GM19467 (cell line): ENCODE measurements around the gene PHF1.

ENCODE experiments used
- ATAC-seq: cut with Tn5 transposase; IDR thresholded peaks from one replicate; pipeline ENCODE4 v1.9.1; 2021; ENCODE audit warnings: mild to moderate bottlenecking, moderate library complexity; ENCODE audit not compliant: unreplicated experiment

The PHF1 gene

DNA sequence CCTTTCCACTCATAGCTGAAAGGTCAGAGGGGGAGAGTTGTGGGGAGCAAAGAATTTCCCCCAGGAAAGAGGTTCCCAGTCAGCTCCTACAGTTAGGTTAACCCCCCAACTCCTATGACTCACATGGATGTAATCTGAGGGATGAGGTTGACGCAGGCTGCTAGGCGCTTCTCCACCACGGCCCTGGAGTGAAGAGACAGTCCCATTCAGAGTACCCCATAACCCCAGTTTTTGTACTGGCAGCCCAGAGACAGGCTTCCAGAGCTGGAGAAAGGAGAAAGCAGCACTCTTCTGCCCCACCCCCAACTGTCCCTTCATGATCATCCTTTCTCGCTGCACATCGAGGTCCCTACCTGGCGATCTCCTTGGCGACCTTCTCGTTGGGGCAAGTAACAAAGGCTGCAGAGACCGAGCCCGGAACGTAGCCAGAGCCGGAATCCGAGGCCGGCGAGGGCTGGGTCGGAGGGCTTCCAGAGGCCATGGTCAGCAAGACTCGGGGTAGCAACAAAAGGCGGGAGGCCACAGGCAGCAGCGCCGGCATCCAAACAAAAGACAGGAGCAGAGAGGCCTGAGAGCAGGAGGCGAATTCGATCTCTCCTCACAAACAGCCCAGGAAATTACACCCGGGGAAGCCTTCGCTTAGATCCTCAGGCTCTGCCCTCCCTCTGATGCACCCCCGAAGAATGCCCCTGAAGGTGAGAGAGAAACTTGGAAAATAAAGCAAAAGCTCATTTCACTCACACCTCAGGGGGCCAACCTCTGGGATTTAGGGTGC, 6.5 kb downstream of the PHF1 start:
- no peak for ATAC-seq

DNA sequence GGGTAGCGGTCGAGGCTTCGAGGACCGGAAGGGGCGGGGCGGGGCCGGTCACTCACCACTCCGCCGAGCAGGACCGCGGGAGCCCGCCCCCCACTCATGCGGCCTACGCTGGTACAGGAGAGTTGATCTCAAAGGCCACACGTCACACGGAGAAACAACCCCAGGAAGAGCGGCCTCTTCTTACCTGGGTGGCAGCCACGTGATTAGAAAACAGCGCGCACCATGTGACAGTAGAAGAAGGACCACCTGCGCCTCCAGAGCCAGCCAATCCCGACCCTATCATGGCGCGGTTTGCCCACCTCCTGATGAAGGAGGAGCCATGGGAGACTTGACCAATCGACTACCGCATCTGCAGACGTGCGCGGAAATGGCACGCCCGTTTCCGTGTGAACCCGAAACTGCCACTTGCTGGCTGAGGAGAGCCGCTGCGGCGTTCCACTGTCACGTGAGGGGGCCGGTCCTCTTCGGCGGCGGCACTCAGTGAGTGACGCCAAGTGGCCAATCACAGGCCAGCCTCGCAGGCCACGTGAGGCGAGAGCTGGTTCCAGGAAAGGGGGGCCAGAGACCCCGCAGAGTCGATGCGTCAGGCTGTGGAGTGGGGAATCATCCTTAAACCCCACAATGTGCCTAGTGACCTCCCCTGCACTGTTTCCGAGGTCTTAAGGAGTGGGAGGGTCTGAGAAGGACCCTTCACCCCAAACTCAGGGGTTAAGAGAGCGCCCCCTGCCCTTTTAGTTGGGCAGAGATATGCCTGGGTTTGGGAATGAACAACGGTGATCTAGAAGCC, 7.3 kb downstream of the PHF1 start, which contains the start of gene CUTA:
Gene CUTA (minus strand): TSS at position 205 of the 787 bp plus-strand sequence. CDS start 107 bp downstream, at position 98.
- peak; percentile 75 for ATAC-seq

DNA sequence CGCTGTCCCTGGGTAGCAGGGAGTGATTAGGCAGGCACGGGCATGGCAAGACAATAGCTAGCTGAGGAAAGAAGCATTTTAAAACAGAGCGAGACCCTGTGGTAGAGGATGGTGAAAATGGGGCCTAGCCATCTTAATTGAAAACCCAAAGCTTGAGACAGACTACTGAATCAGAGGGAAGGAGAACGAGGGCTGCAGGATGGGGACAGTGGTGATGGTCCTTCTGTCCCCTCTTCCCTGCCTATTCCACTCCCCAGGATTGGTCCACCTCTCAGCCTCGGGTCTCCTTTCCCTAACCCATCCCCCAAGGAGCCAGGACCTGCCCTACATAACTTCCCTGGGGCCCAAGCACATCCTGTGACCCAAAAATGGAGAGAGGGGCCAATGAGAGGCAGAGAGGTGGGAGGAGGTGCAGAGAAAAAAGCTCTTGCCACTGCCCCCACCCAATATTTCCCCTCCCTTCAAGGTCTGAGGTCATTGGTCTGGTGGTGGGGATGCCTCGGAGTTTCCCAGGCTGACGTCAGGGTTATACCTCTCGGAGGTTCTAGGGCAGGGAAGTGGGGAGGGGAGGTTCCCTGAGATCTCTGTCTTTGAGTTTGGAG, 8.0 kb downstream of the PHF1 start:
- ATAC-seq, result no peak

DNA sequence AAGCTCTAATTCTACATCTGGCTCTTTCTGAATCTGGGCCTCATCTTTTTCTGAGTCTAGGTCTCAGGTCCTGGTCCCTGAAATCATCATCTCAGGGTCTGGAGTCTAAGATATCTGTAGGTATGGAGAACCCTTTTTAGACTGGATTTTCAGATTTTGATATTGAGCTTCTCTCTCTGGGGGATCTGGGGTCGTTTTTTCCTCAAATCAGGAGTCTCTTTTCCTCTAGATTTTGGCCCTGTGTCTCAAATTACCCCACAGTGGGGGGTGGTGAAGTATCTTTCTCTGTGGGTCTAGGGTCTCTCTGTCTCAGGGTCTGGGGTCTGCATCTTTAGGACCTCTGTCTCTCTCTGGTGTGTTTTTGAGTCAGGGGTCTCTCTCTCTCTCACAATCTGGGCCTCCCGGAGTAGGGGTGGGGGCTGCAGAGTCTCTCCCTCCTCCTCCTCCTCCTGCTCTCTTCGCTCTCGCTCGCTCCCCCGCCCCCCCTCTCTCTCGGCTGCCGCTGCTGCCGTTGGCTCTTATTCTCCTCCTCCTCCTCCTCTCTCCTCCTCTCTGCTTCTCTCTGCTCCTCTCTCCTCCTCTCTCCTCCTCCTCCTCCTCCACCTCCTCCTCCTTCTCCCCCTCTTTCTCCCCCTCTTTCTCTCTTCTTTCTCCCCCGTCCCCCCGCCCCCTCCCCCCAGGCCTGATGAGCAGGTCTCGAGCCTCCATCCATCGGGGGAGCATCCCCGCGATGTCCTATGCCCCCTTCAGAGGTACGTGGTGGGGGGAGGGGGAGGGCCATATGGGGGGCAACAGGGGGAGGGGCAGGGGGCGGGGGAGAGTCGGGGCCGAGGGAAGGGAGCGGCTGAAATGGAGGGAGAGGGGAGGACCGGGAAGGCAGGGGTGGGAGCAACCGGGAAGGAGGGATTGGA, 9.0 kb downstream of the PHF1 start, which contains the start of gene SYNGAP1:
Gene SYNGAP1 (plus strand): TSS at position 486 of the 911 bp plus-strand sequence. CDS start 200 bp downstream, at position 686.
- no peak for ATAC-seq

DNA sequence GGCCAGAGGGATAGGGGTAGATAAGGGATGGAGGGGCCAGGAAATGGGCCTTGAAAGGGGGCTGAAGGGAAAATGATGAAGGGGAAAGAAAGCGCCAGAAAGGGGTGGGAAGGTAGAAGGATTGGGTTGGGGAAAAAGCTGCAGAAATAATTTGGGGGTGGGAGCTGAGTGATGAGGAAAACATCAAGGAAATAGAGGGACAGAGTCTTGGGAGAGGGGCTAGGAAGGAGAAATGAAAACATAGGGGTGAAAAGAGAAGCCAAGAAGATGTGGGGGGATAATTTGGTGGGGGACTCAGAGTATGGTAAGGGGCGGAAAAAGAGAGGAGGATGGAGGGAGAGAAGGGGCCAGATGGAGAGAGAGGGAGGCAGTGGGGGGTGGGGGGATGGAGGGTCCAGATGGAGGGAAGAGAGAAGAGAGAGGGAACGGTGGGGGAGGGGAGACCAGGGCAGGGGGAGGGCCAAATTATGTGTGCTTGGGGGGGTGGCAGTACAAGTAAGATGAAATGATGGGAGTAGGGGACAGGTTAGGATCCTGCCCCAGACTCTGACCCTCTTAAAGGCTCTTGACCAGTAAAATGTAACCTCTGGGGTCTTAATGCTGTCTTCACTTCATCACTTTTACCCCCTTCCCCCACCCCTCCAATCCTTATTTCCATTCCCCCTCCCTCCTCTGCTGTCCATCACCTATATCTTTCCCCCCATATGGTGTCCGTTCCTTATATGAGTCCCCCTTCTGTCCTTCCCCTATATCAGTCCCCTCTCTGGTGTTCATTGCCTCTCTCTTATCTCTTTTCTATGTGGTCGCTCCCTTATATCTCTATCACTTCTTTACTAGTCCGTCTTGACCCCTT, 9.9 kb downstream of the PHF1 start:
- ATAC-seq, result no peak

DNA sequence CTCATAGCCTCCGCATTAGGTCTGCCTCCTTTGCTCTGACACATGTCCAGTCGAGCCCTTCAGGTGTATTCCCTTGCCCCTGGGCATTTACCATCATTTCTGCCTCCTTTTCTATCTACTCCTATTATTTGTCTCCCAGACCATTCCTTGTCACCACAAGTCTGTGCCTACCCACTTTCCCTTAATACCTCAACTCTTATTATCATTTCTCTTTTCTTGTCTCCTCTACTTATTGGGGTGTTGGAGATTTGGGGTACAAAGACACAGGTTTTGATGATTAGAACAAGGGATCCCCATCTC, 10.5 kb downstream of the PHF1 start:
- ATAC-seq, result no peak

DNA sequence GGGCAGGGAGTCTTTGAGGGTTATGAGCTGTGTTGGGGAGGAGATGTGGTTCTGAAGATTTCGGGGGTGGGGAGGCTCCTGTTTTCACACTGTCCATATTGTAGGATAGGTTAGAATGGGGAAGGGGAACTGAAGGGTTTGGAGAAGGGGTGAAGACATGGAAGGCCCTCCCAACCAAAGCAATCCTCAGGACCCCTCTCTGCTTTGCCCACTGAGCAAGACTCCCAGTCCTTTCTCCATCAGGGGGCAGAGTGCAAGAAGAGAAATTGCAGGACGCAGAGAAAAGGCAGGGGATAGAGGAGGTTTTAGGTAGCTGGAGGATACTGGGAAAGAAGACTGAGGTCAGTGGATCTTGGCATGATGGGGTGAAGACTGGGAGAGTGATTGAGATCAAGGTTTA, 13.0 kb downstream of the PHF1 start:
- ATAC-seq, result no peak

DNA sequence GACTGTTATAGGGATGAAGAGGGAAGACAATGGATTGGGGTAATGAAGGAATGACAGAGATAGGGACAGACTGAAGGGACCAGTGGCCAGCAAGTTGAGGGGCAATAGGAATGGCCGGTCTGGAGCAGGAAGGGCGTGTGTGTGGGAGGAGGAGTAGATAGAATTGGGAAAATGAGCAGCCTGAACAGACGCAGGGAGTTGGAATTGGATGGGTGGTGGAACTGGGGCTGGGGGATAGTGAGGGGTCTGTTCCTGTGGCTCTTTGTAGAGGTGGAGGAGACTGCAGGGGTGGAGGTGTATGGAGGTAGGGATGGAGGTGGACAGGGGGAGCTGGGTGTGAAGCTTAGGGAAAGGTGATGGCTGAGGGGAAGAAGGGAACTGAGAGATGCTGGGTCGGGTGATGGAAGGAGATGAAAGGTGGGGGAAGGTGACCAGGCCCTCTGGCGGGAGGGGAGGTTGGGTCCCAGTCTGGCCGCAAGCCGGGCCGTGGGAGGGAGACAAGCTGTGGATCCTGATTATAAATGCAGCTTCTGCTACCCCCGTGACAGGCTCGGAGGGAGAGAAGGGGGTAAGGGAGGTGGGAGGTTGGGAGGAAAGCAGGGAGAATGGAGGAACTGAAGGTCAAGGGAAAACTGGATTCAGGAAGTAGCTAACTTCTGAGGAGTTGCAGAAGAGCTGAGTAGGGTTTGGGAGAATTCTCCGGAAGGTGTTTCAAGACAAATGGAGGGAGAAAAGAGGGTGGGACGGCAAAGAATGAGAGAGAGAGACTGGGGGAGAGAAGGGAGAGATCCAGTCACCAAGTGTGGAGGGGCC, 14.2 kb downstream of the PHF1 start:
- ATAC-seq, result no peak

DNA sequence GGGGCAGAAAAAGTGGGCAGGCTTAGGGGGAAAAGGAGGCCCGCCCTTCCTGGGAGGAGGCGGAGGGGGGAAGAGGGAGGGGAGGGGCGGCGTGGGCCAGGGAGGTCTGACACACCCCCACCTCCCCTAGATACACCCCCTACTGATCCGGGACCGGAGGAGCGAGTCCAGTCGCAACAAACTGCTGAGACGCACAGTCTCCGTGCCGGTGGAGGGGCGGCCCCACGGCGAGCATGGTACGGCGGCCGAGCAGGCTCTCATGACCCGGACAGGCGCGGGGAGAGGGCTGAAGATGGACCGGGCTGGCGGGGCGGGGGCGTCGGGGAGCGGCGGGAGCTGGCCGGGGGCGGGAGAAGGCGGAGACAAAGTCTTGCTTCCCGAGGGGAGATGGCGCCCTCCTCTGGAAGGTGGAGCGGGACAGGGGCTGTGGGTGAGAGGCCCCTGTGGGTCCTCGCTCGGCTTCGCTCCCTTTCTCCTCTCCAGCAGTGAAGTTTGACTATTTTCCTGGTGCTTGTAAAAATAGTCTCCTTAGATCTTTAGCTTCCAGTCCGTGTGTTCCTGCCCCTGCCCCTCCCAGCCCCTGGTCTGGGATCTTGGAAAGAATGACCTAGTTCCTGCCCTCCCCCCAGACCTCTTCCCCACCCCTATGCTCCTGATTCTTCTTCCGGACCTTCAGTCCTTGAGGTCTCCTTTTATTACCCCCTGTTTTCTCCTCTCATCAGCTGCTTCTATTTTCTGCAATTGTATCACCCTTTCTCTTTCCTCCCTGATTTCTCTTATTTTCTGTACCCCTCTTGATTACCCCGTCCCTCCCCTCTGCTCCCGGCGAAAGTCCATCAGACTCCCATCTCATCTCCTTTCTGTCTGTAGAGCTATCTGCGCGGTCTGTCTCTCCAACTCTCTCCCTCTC, 15.1 kb downstream of the PHF1 start:
- ATAC-seq, result no peak

DNA sequence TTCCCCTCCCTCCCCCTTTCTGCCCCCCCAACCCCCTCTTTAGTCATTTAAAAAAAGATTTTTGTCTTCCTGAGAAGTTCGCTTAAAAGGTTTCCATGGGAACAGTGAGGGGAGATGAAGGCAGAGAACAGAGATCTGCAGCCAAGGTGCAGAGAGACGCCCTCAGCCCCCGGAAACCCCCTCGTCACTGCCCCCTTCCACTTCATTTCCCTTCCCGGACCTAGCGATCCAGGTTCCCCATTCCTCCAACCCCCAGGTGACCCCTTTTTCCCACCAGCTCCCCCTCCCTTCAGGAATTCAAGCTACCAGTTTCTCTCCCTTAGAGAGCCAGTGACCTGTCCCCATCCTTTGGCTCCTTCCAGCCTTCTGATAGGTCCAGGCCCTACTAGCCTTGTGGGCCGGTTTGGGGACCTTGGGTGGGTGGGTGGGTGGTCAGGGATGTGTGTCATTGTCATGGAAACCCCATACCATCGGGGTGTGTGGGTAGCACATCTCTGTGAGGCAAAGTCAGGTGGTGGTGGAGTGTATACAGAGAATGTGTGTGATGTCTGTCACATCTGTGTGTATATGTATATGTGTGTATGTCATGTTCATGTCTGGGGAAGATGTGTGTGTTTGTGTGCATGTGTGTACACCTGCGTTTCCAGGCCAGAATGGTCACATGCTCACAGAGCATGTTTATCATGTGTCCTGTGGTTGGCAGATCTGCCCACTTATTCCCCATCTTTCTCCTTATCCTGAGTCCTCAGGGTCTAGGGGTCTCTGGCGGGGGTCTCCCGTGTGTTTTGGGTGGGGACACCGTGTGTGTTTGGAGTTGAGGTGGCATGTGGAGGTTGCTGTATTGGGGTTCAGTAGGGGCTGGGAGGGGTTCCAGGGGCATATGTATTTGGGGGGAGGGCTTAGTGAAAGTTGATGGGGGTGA, 16.0 kb downstream of the PHF1 start:
- no peak for ATAC-seq

DNA sequence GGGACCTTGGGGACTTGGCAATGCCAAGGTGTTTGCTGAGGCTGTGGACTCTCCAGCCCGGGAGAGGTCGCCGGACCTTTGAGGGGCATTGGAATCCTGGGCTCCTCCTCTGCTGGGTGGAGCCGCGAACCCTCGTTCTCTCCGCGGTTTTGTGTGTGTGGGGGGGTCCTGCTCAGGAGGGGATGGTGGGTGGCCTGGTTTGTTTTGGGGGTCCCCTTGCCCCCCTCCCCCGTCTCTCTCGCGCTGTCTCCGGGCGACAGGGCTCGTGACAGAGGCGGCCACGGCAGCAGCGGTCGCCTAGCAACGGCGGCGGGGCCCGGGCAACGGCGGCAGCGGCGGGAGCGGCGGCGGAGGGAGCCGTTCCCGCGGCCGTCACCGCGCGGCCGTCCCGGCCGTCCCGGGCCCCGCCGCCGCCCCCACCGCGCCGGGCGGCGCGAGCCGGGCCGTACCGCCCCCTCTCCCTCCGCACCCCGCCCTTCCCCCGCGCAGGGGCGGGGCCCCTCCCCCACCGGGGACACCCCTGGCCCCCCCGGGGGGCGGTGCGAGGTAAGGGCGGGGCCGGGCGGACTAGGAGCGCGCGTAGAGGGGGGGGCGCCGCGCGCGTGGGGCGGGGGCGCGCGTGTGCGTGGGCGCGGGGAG, 16.9 kb downstream of the PHF1 start:
- no peak for ATAC-seq

DNA sequence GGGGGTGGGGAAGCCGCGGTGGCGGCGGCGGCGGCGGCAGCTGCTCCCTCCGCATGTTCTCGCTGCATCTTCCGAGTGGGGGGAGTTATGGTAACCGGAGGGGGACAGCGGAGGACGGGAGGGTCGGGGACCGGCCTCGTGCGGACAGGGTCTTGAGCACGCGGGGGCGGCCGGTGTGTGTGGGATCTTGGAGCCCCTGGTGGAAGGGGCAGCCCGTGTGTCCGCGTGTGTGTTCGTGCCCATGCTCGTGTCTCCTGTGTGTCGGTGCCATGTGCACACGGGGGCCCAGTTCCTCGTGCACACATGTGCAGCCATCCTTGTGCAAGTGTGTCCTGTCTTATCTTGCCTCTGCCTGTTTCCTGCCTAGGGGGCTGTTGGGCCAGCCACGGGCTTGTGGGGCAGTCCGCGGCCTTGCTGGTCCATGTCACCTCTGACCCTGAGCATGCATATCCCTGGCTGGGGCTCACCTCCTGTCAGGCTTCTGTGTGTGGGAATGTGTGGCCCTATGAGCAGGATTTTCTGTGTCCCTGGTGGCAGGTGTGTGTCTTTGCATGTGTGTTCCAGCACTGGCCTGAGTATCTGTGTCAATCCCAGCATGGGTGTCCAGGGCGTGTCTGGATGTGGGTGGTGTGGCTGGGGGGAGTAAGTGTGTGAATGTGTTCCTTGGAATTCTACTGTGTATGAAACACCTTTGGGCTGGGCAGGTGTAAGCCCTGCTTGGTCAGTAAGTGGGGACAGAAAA, 17.6 kb downstream of the PHF1 start:
- no peak for ATAC-seq

DNA sequence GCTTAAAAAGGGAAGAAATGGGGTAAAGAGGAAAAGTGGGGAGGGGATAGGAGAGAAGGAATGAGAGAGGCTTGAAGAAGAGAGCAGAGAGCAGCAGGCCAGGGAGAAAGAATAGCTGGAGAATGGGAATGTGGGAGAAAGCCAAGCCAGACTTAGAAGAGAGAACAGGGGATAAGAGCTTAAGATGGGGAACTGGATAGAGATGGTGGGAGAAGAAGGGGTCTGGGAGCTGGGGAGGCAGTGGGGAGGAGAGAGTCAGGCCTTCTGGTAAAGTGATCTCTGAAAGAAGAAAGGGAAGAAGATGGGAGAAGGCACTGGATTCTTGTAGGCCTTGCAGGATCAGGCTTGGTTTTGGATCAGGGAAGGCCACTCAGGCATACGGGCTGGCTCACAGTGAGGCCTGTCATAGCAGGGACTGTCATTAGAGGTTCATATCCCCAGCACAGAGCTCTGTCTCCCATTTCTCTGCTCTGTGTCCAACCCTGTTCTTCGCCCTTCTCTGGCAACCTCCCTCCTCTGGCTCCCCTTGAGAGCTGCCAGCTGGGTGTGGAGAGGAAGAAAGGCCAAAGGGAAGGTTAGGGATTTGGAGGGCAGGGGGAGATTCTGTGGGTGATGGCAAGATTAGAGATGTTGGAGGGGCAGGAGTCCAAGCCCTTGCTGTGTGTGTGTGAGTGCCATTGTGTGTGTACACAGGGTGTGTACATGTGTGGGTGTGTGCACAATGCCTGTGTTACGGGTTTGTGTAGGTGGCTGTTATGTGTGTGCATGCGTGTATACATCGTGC, 18.3 kb downstream of the PHF1 start:
- no peak for ATAC-seq

DNA sequence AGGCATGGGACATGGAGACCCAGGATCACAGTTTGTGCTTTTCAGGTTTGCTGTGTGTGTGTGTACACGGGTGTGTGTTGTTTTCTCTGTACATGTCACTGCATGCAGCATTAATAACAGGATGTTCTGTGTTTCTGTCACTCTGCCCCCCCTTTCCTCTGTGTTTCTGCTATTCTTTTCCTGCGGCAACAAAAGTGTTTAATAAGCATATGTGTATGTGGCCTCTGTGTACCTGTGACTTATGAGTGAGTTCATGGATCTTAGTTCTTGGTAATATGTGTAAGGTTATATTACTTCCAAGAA, 18.9 kb downstream of the PHF1 start:
- ATAC-seq, result no peak

DNA sequence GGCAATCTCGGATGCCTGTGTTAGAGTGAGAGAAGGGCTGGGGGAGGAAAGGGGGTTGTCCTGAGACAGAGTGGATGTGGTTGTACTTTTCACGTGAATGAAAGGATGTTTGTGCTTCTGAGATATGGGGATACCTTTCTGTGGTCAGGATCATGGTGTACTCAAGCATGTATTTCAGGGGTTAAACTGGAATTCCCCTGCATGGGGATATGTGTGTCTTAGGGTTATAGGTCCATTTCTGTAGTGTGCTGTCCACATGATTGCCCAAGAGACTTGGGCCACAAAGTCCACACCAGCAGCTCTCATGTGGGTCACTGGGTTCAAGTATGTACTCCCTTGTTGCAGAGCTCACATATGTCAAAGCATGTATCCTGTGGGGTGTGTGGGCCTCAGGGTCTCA, 19.5 kb downstream of the PHF1 start:
- ATAC-seq, result no peak
